Left ventricle myocardium inferior (tissue), 1 donor: ENCODE data around the gene GPR158. TPM values are rescaled to one million over a fixed set of nuclear protein-coding genes. Genes with fewer than 3 reads are reported as not detected.

Experiments
- DNase-seq: peaks from one replicate; pipeline ENCODE4 v3.0.0-alpha.2; 2020
- H3K27ac ChIP-seq: fragments of 200-600 bp; replicated peaks from 2 replicates; pipeline ENCODE4 v1.8.0; 2021
- H3K27me3 ChIP-seq: fragments of 200-600 bp; 2 replicates; pipeline ENCODE4 v1.8.0; 2021; ENCODE audit warnings: low read depth
- H3K36me3 ChIP-seq: fragments of 200-600 bp; 2 replicates; pipeline ENCODE4 v1.8.0; 2021
- H3K4me1 ChIP-seq: fragments of 200-600 bp; 2 replicates; pipeline ENCODE4 v1.8.0; 2021
- H3K4me3 ChIP-seq: fragments of 200-600 bp; 2 replicates; pipeline ENCODE4 v1.8.0; 2021; ENCODE audit warnings: mild to moderate bottlenecking, moderate library complexity
- H3K9me3 ChIP-seq: fragments of 200-600 bp; replicated peaks from 2 replicates; pipeline ENCODE4 v1.8.0; 2021
- intact Hi-C: fragments of 100-400 bp; cut with micrococcal nuclease; formaldehyde crosslinking; loops from one replicate; pipeline ENCODE4 v1.11.0; 2022
- total RNA-seq: library from RNA; stranded (reverse); fragmentation: NEBNext Ultra II Directional; extraction: Animal tissue kit (Norgen Biotek cat#: 25700); gene quantifications from one replicate; pipeline ENCODE4 v1.2.1, GENCODE V29; 2021
- TF ChIP-seq, protein P1 (sequence below): fragments of 200-600 bp; IDR thresholded peaks from 2 replicates; pipeline ENCODE4 v1.8.0; 2021; ENCODE audit warnings: antibody characterized with exemption, mild to moderate bottlenecking, borderline replicate concordance
- donor health status: DM: no; HTN: yes; CAD: no; lungs with severe emphysema.

Gene GPR158
- total RNA-seq, 1 donor from 2014 or later = not detected

DNA sequence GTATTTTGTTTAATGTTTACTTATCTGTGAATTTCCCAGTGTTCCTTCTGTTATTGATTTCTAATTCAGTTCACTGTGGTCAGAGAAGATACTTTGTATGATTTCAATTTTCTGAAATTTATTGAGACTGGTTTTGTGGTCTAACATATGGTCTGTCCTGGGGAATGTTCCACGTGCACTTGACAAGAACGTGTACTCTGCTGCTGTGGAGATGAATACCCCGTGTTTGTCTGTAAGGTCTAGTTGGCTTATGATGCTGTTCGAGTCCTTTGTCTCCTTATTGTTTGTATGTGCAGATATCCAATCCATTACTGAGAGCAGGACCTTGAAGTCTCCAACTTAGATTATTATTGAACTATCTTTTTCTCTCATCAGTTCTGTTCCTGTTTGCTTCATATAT, 387.7 kb downstream of the GPR158 start:
- TF ChIP-seq, protein P1, sequence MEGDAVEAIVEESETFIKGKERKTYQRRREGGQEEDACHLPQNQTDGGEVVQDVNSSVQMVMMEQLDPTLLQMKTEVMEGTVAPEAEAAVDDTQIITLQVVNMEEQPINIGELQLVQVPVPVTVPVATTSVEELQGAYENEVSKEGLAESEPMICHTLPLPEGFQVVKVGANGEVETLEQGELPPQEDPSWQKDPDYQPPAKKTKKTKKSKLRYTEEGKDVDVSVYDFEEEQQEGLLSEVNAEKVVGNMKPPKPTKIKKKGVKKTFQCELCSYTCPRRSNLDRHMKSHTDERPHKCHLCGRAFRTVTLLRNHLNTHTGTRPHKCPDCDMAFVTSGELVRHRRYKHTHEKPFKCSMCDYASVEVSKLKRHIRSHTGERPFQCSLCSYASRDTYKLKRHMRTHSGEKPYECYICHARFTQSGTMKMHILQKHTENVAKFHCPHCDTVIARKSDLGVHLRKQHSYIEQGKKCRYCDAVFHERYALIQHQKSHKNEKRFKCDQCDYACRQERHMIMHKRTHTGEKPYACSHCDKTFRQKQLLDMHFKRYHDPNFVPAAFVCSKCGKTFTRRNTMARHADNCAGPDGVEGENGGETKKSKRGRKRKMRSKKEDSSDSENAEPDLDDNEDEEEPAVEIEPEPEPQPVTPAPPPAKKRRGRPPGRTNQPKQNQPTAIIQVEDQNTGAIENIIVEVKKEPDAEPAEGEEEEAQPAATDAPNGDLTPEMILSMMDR = no peak
- intact Hi-C loops = no loop called here
- H3K36me3 ChIP-seq = no peaks in the 10 kb centered on the region

DNA sequence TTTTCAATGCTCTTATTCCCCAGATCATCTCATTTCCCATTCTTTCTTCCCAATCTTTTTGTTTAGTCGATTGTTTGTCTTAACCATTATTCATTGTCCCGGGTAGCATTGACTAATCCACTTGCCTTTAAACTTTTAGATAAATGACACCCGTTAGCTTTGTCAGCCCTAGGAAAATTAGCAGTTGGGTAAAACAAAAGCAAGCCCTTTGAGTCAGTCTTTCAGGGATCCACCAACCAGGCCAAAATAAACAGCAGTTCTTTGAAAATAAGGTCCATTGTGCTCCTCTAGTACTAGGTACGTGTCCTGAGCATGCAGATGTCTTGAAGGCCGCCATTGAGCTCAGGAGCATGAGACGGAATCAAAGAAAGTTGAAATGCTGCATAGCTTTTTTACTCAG, 389.6 kb downstream of the GPR158 start:
- no peaks in the 10 kb centered on the region for H3K36me3 ChIP-seq
- TF ChIP-seq, protein P1 = no peak
- DNase-seq = no peak
- H3K4me1 ChIP-seq = no peaks in the 10 kb centered on the region
- peaks cover 6% of the 10 kb centered on the region for H3K27me3 ChIP-seq
- no peaks in the 10 kb centered on the region for H3K9me3 ChIP-seq
- H3K4me3 ChIP-seq = no peak overlapping the region
- no peak overlapping the region for H3K27ac ChIP-seq
- intact Hi-C loops = no loop called here

More for the DNA sequence above, 387.7 kb downstream of the GPR158 start:
- Histone ChIP-seq H3K27me3 (peaks cover 6% of the 10 kb centered on the region), H3K9me3 (no peaks in the 10 kb centered on the region), H3K27ac (no peak overlapping the region), H3K4me3 (no peak overlapping the region), H3K4me1 (no peaks in the 10 kb centered on the region)
- no peak for DNase-seq

GRCh38 chr10:25565570-25565969, 390.8 kb downstream of the GPR158 start:
- TF ChIP-seq, protein P1 = no peak
- no peak for DNase-seq
- intact Hi-C loops = no loop called here

DNA sequence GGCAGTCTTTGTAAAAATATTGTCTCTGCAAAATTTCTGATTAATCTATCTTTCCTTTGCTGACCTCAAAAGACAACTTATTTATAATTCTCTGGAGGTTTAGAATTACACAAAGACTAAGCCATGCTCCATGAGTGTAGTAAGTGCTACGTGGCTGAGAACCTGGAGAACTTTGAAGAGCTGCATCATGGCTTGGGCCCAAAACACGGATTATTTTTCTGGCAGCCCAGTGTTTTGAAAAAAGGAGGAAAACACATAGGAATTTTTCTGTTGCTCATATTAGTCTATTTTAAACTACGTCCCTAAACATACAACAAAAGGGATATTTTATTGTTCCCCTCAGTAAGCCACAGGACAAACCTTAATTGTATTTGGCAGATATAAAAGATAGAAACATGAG, 398.5 kb downstream of the GPR158 start:
- DNase-seq = no peak
- intact Hi-C loops = no loop called here
- Histone ChIP-seq H3K9me3 (no peaks in the 10 kb centered on the region), H3K4me1 (no peaks in the 10 kb centered on the region), H3K27ac (no peak overlapping the region), H3K4me3 (no peak overlapping the region), H3K36me3 (no peaks in the 10 kb centered on the region), H3K27me3 (no peaks in the 10 kb centered on the region)
- TF ChIP-seq, protein P1 = no peak

More at GRCh38 chr10:25565570-25565969, 390.8 kb downstream of the GPR158 start:
- Histone ChIP-seq H3K27me3 (peaks cover 6% of the 10 kb centered on the region), H3K9me3 (no peaks in the 10 kb centered on the region), H3K4me1 (no peaks in the 10 kb centered on the region), H3K36me3 (no peaks in the 10 kb centered on the region), H3K4me3 (no peak overlapping the region), H3K27ac (no peak overlapping the region)

DNA sequence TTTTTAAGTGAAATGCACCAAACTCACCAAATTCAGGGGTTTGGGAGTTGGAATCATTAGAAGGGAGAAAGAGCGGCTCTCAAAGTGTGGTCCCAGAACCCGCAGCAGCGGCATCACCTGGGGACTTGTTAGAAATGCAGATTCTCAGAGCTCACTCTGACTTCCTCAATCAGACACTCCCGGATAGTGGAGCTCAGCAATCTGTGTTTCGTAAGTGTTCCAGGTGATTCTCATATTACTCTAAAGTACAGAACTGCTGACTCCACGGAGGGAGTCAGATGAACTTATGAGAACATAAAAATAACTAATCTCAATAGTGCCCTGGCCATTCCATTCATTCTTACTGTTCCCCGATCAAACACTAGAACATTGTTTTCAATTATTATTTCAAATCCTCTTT, 400.5 kb downstream of the GPR158 start:
- intact Hi-C loops = no loop called here
- H3K27ac ChIP-seq = no peak overlapping the region
- H3K4me3 ChIP-seq = no peak overlapping the region
- DNase-seq = no peak
- H3K36me3 ChIP-seq = no peaks in the 10 kb centered on the region
- H3K4me1 ChIP-seq = no peaks in the 10 kb centered on the region
- no peaks in the 10 kb centered on the region for H3K27me3 ChIP-seq
- TF ChIP-seq, protein P1 = no peak
- no peaks in the 10 kb centered on the region for H3K9me3 ChIP-seq

DNA sequence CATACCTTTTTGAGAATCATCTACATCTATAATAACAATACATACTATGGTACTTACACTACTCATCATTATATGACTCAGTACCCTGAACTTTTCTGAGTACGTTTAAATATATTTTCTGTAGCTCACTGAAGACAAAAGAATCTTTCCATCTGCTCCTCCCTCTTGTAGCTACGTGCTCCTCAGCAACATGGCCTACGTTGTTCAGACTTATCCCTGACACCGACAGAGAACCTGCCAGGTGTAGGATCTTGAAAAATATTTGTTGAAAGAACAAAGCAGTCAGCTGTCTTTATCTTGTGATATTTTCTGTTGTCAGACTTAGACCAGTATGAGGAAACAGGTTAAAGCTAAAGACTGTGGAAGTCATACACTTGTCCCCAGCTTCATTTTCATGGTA, 403.3 kb downstream of the GPR158 start:
- Histone ChIP-seq H3K27me3 (no peaks in the 10 kb centered on the region), H3K36me3 (no peaks in the 10 kb centered on the region), H3K4me3 (no peak overlapping the region), H3K9me3 (no peaks in the 10 kb centered on the region), H3K27ac (no peak overlapping the region), H3K4me1 (no peaks in the 10 kb centered on the region)
- TF ChIP-seq, protein P1 = no peak
- intact Hi-C loops = no loop called here
- DNase-seq = no peak
